IPS DF 4.7 (cell line): ENCODE data around the gene TRIM60.
"Not testable (repeated sequence)": the region's sequence is repeated elsewhere in the genome, so short reads cannot be mapped to it uniquely, and the experiment has no call there.

Experiments
- DNase-seq: peaks from one replicate; pipeline ENCODE4 v3.0.0-alpha.2; 2013; ENCODE audit warnings: low spot score; ENCODE audit errors: extremely low read depth

TRIM60 gene

DNA sequence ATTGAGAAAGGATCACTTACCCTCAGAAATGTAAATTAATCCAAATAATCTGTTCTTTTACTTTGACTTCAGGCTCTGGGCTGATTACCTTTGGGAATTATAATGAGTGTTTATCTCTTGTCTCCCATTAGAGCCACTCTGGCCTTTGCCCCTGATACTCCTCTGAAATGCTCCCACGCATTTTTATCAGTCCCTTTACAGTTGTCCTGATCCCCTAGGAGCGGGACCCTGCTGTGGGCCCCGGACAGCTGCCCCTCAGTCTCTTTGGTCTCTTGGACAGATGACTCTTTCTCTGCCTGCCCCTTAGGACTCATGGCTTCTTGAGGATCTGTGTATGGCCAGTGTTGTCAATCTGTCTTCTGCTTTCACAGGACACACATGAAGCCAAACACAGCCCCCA is 20.8 kb downstream of the TRIM60 start:
- DNase-seq, result no peak

DNA sequence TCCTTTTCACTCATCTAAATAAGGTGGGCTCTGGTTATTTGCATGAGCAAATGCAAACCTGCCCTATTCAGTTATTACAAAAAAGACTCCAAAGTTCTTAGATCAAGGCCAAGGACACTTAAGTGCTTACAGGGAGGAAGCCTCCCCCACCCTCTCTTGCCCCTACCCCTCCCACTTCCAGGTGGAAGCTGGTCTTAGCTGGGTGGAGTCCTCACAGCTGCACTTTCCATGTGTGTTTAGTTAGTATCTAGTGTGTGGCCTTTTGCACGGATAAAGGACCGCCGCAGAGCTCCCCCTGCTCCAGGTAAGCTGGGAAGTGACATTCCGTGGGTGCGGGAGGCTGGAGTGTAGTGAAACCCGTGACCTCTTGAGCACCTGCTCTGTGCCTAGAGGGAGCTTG is 21.8 kb downstream of the TRIM60 start, which contains the start of gene TRIM75:
Gene TRIM75 (plus strand): TSS at position 222 of the 400 bp plus-strand sequence. CDS start 5,282 bp downstream, outside the sequence.
- no peak for DNase-seq

DNA sequence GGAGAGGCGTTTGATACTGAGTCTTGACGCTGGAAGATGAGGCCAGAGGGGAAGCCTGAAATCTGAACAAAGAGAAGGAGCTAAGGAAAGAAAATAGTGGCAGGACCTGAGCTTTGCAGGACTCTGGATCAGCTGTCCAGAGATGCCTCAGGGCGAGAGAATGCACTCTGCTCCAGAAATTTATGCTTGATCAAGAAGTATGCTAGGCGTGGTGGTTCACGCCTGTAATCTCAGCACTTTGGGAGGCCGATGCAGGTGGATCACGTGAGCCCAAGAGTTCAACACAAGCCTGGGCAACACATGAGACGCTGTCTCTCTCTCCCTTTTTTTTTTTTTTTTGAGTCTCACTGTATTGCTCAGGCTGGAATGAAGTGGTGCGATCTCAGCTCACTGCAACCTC is 23.8 kb downstream of the TRIM60 start:
- DNase-seq, result no peak

DNA sequence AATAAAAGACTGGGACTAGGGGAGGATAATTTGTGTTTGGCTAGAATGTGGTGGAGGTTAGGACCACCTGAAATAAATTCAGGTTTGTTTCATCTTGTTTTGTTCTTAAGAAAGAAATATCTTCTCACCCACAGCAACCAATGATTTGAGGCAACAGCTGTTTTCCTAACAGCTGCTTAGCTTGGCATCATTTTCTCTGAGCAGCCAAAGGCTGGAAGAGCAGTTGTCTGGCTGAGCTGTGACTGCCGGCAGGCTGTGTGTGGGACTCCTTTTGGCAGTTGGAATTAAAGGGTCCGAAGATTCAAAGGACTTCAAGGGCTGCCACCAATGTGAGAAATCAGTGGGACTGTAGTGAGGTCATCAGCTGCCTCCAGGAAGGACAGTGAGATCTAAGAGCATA is 26.9 kb downstream of the TRIM60 start:
- DNase-seq, result no peak

DNA sequence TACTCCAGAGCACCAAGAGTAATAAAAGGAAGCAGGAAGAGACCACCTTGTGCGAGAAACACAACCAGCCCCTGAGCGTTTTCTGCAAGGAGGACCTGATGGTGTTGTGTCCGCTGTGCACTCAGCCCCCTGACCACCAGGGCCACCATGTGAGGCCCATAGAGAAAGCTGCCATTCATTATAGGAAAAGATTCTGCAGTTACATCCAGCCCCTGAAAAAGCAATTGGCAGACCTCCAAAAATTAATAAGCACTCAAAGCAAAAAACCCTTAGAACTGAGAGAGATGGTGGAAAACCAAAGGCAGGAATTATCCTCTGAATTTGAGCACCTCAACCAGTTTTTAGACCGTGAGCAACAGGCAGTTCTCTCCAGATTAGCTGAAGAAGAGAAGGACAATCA is 27.6 kb downstream of the TRIM60 start:
- no peak for DNase-seq

DNA sequence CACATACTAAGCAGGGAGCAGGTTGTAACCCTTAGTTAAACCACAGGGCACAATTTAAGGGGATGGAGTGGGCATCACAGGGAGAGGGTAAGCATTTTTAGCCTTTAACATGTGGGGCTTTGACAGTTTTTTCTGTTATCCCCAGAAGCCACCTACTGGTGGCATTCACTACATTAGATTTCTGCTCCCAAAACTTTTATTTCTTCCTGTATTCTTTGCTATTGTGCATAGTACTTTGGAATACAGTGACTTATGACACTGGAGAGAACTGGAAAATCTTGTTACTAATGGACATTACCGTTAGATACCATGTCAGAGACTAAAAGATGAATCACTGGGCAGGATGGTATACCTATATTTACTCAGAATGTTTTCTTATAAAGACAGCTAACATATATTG is 29.1 kb downstream of the TRIM60 start:
- DNase-seq, result no peak

DNA sequence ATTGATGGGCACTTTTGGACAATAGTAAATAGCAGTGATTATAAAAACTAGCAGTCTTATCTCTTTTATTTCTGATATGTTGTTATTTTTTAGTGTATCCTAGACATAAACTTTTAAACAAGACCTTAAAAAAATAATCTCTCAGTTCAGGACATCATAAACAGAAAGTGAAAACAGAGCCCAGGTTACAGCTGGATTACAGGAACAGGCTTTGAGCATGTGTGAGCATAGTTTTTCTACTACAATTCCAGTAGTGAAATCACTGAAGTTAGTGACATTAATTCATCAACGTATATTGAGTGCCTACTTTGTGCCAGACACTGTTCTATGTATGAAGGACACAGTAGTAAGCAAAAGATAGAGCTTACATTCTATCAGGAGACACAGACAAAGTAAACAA is 38.8 kb downstream of the TRIM60 start:
- DNase-seq, result no peak

DNA sequence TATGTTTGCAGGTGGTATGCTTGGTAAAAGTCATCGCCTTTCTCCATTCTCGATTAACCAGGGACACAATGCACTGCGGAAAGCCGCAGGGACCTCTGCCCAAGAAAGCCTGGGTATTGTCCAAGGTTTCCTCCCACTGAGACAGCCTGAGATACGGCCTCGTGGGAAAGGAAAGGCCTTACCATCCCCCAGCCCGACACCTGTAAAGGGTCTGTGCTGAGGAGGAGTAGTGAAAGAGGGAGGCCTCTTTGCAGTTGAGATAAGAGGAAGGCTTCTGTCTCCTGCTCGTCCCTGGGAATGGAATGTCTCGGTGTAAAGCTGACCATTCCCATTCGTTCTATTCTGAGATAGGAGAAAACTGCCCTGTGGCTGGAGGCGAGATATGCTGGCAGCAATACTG is 41.5 kb downstream of the TRIM60 start:
- DNase-seq, result not testable (repeated sequence)

DNA sequence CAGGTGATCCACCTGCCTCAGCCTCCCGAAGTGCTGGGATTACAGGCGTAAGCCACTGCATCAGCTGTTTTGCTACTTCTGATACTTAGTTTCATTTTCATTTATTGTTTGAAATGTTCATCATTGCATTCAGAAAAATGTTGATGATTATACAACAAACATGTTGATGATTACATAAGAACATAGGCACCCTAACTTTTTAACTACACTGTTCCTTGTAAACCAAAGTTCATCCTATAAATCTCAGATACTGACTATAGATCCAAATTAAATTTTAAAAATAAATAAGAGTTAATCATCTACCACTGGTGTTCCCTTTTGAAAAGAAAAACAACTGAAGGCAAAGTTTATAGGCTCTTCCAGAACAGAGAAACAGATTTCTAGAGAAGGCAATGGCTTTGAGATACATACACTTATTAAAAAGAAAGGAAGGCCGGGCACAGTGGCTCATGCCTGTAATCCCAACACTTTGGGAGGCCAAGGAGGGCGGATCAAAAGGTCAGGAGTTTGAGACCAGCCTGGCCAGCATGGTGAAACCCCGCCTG is 45.3 kb downstream of the TRIM60 start:
- DNase-seq, result no peak

DNA sequence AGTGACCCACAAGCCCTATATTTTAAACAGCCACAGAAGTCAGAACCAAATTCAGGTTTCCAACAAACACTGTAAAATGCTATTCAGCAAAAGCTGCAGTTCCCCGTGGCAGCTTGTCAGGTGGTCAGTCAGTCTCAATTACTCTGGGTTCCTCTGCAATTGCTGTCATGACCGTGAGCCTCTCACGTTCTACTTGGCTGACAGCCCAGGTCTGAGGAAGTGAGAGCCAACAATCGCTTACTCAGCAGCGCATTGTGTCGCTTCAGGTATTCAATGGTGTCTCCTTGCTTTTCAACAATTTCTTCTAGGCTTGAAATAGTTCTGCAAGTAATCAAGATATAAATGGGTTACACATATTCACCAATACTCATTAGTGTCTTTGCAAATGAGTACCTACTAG is 47.7 kb downstream of the TRIM60 start:
- no peak for DNase-seq

DNA sequence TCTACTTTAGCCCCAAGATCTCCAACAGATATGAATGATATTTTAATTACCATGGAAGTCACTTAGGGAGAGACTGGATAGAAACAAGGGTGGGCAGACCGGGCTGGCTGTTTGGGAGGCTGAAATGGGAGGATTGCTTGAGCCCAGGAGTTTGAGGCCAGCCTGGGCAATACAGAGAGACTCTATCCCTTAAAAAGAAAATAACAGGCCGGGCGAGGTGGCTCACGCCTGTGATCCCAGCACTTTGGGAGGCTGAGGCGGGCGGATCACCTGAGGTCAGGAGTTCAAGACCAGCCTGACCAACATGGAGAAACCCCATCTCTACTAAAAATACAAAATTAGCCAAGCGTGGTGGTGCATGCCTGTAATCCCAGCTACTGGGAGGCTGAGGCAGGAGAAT is 53.0 kb downstream of the TRIM60 start:
- not testable (repeated sequence) for DNase-seq

DNA sequence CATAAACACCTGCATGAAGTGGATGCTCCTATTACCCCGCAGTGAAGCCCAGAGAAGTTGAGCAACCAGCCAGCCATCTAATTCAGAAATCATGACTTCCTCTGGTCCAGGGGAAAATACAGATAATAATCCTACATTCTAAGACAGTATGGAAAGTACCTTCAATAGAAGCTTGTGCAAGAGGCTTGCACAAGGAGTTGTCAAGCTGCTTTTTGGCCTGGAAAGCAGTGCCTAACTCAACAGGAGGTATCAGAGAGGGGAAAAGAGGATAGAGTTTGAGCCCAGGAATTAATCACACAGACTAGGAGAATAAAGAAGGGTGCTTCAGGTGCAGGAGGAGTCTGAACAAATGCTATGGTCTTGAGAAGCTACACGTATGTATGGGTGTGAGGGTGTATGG is 54.1 kb downstream of the TRIM60 start:
- DNase-seq, result no peak

DNA sequence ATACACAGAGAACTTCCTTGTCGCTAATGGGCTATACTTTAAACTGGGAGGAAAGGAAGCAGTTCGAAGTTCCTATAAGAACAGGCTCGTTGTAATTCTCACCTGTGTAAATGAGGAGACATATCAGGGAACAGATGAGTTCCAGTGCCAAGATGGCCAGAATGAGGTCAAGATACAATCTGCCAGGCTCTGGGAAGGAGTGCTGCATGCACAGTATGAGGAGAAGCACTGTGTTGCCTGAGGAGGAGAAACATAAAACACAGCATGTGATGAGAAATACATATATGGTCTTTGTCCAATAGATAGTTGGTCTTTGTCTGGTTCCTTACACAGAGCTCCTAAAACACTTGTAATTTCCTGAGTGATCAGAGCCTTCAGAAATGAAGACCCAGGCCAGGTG is 56.6 kb downstream of the TRIM60 start:
- DNase-seq, result no peak
